Dermis blood vessel endothelial cell (primary cell): ENCODE results near the gene ABHD1. TPM values are rescaled to one million over a fixed set of nuclear protein-coding genes. Genes with fewer than 3 reads are reported as not detected.

Experiments used
- DNase-seq: peaks from one replicate; pipeline ENCODE4 v3.0.0; 2010
- total RNA-seq: library from RNA; depleted of rRNA; stranded (reverse); fragments of >200 nt; gene quantifications from 2 replicates; pipeline ENCODE4 v1.2.3, GENCODE V29; 2014

The ABHD1 gene
- total RNA-seq, 1 donor from 2014 or later: not detected

DNA sequence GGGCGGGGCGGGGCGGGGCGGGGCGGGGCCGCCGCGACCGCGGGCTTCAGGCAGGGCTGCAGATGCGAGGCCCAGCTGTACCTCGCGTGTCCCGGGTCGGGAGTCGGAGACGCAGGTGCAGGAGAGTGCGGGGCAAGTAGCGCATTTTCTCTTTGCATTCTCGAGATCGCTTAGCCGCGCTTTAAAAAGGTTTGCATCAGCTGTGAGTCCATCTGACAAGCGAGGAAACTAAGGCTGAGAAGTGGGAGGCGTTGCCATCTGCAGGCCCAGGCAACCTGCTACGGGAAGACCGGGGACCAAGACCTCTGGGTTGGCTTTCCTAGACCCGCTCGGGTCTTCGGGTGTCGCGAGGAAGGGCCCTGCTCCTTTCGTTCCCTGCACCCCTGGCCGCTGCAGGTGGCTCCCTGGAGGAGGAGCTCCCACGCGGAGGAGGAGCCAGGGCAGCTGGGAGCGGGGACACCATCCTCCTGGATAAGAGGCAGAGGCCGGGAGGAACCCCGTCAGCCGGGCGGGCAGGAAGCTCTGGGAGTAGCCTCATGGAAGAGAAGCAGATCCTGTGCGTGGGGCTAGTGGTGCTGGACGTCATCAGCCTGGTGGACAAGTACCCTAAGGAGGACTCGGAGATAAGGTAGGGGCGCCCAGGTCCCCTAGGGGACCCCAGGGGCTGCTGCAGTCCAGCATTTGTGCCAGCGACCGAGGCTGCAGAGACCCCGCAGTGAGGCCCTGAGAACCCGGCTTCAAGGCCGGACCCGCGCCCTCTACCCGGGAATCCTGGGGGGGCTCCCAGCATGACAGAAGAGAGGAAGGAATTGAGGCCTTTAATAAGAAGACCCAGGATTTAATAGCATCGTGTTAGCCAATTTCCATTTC lies 36.7 kb upstream of the ABHD1 start, which contains the start of gene KHK:
Gene KHK (plus strand): TSS at position 49 of the 870 bp plus-strand sequence. CDS start 488 bp downstream, at position 537.
- DNase-seq: peak; percentile 22

DNA sequence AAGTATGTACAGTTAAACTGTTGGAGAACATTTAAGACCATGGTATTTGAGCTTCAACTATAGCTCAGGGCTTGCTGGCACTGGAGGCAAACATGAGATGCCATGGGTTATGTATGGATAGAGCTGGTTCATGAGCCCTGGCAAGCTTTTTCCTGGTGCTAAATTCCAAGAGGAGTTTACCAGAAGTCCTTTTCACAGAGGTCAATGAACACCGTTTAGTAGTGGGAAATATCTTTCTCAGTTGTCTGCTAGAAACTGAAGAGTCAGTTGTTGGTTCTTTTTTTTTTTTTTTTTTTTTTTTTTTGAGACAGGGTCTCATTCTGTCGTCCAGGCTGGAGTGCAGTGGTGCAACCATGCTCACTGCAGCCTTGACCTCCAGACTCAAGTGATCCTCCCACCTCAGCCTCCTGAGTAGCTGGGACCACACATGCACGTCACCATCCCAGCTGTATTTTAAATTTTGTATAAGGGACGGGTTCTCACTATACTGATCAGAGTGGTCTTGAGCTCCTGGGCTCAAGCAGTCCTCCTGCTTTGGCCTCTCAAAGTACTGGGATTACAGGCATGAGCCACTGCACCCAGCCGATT lies 35.7 kb upstream of the ABHD1 start:
- DNase-seq: no peak

DNA sequence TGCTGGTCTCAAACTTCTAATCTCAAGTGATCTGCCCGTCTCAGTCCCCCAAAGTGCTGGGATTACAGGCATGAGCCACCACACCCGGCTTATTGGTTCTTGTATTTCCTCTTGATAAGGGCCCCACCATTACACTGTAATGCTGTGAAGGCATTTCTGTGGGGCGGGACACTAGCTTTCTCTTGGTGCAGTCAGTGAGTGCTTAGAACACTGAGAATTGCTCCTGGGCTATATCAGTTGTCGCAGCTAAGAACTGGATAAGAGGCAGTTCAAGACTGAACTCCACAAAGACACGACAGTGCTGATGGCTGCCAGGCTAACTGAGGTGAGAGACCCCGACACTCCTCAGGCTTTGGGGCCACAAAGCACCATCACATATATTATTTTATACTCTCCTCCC lies 35.0 kb upstream of the ABHD1 start:
- no peak for DNase-seq

DNA sequence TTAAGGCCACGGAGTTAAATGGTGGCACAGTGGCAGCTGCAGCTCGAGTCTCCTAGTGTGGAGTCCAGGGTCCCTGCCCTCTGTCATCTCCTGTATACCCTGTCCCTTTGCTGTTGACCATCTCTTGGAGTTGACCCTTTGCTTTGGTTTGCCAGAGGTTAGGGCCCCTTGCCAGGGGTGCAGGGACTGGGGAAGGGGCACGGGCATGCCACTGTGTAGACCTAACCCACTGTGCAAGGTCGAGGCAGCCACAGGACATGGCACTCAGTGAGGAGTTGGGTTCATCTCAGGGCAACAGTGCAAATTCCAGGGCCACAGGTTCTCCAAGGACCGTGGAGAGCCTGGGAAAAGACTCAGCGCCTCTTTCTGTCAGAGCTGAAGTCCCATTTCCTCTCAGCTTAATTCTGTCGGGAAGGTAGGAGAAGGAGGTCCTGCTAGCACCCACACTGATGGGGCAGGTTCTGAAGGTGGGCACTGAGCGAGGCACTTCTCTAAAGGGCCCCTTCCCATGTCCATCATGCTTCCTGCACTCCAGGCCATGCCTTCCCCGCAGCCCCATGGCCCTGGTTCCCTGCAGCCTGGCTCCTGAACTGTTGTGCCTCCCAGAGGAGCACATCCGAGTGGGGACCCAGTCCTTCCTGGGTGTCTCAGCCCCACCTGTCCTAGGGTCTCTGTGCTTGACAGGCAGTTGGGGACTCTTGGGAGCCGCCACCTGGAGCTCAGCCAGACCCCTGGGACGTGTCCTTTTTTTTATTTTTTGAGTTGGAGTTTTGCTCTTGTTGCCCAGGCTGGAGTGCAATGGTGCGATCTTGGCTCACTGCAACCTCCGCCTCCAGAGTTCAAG lies 34.3 kb upstream of the ABHD1 start:
- DNase-seq: no peak

DNA sequence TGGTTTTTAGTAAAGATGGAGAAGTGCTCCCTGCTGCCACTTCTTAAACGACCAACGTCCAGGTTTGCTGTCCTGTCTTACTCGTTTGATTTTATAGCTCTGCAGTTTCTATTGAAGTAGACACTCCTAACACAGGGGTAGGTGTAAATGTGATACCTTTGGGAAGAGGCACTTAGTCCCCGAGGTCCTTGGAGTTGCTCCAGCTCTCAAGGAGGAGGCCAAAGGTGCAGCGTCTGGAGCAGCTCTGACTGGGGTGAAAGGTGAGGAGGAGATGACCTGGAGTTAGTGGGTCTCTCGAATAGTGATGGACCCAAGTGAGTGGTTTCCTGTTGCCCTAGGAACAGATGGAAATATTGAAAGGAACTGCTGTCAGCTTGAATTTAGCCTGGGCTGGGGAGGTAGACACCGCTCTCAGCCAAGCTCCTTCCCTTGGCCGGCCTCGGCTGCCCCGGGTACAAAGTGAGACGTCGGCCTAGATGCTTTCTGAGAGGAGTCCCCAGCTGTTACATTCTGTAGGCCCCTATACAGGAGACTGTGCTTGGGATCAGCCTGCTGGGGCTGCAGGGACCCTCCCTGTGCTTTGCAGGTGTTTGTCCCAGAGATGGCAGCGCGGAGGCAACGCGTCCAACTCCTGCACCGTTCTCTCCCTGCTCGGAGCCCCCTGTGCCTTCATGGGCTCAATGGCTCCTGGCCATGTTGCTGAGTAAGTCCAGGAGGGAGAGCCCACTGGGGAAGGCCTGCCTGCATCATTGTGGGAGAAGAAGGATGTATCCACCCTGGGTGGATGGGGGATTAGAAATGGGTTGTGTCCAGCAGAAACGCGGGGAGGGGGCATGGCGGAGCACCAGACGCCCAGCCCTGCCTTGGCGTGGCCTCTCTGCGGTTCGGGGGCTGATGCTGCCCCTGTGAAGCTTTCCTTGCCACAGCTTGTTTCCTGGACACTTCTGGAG lies 31.6 kb upstream of the ABHD1 start:
- DNase-seq: no peak

DNA sequence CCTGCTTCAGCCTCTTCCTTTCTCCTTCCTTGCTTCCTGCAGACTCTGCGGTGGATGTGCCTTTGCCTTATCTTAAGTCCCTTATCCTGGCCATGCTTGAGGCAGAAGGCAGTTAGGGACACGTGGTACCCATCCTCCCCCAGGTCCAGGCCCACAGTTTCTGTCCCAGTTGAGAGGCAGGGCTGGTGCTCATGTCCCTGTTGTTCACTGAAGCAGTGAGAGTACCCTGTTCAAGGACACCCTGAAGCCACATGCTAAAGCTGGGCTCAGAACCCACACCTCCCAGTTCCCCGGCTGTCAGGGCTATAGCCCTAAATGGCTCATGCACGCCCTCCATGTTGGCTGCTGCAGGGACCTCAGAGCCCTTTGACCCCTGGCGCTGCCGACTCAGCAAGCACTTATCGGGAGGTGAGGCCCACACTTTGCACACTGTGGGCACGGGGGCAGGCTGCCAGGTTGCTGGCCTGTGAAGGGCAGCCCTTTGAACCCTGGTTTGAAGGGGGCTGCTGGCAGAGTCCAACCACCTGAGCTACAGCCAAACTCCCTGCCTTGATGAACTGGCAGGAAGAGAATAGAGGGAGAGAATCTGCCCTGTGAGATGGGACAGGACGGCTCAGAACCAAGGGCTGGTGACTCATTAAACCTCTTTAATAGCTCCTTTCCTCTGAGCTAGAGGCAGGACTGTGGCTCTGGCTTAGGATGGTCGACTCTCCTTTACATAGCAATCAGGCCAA lies 30.8 kb upstream of the ABHD1 start:
- DNase-seq: no peak

DNA sequence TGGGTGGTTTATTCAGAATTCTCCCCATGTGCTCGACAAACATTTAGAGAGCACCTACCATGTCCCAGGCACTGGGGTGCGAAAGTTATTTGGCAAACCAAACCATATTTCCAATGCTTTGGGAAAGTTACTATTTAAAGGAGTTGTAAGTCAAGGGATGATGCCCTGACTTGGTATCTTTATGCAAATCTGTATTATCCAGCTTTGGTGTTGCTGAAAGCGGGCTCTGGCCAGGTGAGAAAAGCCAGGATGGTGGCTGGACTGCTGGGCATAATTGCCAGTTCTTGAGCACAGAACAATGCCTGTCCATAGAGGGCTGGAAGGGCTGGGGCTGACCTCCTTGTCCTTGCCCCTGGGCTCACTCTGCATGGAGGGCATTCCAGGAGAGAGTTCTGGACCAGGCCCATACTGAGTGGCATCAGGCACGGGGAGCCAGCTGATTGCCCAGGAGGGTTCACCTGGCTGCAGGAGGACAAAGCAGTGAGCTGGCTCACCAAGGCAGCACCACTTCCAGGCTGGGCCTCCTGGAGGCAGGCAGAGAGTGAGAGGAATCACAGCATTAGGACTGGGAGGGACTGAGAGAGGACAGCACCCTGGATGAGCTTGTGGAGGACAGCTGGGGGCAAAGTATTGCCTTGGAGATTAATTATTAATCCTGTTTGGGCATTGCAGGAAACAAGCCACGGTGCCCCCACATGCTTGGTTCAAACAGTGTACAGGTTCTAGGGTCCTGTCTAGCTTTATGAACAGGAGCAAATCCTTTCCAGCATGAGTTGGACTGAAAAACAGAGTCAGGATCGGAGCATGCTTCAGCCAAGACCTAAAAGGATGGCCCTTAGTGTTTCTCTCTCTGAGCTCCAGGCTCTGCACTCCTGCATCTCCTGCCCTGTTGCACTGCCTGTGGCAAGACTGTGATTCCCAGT lies 29.9 kb upstream of the ABHD1 start:
- no peak for DNase-seq

DNA sequence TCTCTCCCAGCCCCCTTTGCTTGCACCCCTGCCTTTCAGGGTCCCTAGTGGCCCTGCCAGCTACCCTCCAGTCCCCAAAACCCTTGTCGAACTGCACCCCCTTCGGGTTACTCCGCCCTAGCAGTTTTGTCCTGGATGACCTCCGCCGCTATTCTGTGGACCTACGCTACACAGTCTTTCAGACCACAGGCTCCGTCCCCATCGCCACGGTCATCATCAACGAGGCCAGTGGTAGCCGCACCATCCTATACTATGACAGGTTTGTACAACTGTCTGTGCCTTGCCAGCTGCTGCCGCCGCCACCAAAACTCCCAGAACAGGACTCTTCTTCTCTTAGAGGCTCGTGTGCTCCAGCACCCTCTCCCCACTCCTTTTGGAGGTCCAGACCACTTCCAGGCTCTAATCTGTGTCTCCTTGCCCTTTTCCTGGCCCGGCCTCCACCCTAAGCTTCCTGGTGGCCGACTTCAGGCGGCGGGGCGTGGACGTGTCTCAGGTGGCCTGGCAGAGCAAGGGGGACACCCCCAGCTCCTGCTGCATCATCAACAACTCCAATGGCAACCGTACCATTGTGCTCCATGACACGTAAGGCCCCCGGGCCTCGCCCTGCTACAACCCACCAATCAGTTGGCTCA lies 29.1 kb upstream of the ABHD1 start:
- DNase-seq: no peak

DNA sequence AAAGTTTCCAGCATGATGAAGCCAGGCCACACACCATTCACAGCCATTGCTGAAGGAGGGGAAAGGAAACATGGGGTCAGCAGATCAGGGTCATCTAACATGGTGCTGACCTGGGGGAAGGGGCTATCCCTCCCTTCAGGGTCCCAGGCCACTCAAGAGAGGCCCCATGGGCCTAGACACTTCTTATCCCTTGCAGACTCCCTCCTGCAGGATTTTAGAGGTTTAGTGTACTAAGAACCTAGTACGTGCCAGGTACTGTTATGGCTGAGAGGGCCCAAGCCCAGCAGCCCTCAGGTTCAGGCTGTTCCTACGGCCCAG lies 28.2 kb upstream of the ABHD1 start:
- no peak for DNase-seq

DNA sequence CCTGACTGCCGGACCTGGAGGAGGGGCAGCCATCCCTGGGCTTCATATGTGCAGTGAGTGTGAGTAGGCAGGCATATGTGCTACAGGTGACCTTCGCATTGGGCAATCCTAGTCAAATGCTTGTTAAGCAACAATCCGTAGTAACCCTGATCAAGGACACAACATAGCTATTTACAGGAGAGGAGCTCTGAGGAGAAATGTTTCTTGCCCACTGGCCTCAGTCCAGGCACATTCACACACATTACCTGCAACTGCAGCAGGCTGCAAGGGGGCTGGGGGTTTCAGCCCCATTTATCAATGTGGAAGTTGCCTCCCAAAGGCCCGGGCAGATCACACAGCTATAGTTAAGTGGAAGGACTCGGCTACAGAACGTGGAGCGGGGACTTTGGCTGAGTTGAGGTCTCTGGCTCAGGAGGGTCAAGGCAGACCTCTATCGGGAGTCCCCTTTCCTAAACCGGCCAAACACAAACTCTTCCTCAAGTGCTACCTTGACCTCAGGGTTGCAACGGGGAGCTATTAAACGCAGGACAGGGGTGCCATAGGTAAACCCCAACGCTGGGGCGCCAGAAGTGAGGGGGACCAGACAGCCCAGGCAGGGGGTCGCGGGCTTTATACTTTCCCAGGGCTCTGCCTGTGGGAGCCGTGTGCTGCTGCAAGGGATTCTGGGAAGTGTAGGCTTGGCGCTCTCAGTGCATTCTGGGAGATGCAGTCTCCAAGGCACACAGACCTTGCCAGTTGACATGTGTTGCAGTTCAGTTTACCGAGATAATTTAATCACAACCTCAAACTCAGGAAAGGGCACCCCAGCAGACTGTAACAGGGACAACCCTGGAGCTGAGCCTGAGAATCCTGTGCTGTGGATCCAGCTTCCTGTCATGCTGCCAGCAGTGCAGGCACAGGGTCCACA lies 27.6 kb upstream of the ABHD1 start:
- DNase-seq: peak; percentile 78

DNA sequence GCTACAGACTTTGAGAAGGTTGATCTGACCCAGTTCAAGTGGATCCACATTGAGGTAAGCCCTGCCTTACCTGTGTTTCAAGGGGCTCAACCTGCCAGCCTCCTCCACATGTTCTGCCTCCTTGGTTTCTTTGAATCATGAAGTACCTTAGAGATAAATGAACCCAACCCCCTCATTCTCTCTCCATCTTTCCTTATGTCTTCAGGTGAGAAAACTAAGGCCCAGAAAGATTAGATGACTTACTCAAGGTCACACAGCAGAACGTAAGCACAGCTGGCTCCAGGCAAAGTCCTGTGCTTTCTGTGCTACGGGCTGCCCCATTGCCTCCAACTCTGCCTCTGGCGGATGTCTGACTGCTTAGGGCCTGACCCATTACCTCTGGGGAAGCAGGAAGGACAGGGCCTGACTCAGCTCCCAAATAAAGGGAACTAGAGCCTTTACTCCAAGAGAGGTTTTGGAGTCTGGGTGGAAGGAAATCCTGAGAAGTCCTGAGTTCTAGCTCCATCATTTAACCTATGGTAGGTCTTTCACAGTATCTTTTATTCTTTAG lies 26.8 kb upstream of the ABHD1 start:
- DNase-seq: no peak

DNA sequence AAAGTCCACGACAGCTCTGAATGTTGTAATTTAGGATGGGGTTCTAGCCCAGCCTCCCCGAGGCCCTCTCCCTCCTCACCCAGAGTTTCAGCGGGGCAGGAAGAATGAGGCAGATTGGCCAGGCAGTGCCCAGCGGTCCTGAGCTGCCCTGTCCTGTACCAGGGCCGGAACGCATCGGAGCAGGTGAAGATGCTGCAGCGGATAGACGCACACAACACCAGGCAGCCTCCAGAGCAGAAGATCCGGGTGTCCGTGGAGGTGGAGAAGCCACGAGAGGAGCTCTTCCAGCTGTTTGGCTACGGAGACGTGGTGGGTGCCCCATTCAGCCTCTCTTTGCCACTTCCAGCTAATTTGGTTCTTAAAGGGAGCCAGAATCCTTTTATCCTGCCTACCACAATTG lies 26.3 kb upstream of the ABHD1 start:
- no peak for DNase-seq

DNA sequence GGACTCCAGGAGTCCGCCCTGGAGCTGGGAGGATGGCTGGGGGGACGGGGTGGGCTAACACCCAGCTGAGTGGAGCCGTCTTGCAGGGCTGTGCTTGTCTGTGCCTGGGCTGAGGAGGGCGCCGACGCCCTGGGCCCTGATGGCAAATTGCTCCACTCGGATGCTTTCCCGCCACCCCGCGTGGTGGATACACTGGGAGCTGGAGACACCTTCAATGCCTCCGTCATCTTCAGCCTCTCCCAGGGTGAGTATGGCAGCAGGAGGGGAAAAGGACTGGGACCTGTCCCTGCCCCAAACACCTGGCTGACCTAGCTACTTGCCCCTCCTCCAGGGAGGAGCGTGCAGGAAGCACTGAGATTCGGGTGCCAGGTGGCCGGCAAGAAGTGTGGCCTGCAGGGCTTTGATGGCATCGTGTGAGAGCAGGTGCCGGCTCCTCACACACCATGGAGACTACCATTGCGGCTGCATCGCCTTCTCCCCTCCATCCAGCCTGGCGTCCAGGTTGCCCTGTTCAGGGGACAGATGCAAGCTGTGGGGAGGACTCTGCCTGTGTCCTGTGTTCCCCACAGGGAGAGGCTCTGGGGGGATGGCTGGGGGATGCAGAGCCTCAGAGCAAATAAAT lies 24.2 kb upstream of the ABHD1 start:
- DNase-seq: no peak

DNA sequence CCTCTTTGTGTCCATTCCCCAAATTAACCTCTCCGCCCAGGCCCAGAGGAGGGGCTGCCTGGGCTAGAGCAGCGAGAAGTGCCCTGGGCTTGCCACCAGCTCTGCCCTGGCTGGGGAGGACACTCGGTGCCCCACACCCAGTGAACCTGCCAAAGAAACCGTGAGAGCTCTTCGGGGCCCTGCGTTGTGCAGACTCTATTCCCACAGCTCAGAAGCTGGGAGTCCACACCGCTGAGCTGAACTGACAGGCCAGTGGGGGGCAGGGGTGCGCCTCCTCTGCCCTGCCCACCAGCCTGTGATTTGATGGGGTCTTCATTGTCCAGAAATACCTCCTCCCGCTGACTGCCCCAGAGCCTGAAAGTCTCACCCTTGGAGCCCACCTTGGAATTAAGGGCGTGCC lies 23.6 kb upstream of the ABHD1 start:
- DNase-seq: no peak

DNA sequence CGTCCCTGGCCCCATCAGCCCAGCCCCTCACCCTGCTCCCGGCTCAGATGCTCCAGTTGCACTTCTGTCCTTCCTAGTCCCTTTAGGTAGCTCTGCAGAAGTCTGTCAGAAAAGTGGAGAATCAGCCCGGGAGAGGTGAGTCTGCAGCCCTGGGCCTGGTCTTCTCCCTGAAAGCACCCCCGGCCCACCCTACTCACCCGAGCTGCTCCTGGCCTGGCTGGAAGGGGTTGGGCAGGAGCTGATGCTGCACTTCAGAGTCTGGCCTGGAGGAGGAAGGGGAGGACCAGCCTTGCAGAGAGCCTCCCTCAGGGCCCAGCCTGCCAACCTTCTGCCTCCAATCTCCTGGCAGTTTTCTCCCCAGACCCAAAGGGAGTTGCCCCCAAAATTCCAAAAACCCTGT lies 21.3 kb upstream of the ABHD1 start:
- no peak for DNase-seq

DNA sequence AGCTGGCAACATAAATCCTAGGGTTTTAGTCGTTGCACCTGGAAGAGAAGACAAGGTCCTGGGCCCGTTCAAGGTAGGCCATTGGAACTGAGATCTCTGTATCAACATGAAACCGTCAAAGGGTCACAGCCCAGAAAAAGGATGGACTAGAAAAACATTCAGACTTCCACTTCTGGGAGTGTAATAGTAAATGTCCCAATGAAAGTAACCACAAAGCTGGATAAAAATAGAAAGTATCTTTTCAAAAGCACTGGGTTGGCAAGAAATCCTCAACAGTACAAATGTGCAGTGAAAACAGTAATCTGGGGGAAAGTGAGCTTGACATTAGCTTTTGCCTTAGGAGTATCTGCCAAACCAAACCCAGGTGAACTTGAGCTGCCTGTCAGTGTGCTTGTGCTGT lies 17.6 kb upstream of the ABHD1 start:
- DNase-seq: no peak

DNA sequence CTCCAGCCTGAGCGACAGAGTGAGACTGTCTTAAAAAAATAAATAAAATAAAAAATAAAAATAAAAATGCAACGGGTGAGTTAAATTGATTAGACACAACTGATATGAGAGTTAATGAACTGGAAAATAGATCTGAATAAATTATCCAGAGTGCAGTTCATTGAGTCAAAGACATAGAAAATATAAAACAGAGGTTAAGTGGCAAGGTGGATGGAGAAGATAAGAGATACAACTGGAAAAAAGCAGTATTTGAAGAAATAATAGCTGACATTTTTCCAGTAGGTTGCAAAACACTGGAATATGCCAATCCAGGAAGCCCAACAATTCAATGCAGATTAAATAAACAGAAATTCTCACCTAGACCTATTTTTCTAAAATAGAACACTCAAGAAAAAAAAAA lies 15.4 kb upstream of the ABHD1 start:
- DNase-seq: no peak

DNA sequence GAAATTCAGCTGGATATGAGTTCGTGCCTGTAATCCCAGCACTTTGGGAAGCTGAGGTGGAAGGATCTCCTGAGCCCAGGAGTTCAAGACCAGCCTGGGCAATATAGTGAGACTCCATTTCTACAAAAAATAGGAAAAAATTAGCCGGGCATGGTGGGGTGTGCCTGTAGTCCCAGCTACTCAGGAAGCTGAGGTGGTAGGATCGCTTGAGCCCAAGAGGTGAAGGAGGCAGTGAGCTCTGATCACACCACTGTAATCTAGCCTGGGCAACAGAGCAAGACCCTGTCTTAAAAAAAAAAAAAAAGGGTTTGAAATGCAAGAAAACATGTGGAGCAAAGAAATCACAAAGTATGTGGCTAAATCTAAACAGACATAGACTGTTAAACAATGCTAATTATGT lies 14.5 kb upstream of the ABHD1 start:
- no peak for DNase-seq
